ENCODE data around the gene ZDBF2.
"Not testable (repeated sequence)": the region's sequence is repeated elsewhere in the genome, so short reads cannot be mapped to it uniquely, and the experiment has no call there.

The ZDBF2 gene

DNA sequence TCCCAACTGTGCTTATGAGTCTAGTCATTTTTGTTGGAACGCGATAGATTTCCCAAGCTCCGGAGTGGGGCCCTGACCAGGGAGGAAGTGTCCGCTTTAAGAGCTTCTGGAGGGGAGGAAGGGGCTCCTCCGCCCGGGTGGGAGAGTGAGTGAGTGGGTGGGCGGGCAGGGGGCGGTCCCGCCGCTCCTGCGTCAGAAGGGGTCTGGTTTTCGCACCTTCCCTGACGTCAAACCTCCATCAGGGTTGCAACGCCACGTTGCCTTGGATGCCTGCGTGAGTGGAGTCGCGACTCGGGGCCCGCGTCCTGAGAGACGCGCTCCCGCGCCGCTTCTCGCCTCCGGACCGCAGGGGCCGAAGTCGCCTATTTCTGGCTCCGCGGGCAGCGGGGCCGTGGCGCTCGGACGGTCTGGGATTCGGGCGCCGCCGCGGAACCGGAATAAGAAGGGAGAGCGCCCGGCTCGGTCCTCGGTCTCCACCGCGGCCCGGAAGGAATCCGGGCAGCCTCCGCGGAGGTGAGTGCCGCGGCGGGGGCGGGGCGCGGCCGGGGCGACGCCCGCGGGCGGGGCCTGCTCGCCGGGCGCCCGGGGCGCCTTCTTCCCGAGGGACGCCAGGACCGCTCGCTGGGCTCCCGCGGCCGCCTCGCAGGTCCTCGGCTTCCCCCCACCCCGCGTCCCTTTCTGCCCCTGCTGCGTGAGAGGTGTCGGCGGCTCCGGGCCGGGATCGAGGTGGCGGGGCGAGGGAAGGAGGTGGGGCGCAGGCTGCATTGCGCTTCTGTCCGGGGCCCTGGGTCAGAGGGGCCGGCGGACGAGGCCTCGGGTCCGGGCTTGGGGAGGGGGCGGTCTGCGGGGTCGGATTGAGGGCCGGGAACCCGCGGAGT lies at the start of gene ZDBF2:
Gene ZDBF2 (plus strand): TSS at position 230 of the 878 bp plus-strand sequence. CDS start 7,187 bp downstream, outside the sequence.
- peak in 1 of 2 experiments; percentile 14 for DNase-seq

DNA sequence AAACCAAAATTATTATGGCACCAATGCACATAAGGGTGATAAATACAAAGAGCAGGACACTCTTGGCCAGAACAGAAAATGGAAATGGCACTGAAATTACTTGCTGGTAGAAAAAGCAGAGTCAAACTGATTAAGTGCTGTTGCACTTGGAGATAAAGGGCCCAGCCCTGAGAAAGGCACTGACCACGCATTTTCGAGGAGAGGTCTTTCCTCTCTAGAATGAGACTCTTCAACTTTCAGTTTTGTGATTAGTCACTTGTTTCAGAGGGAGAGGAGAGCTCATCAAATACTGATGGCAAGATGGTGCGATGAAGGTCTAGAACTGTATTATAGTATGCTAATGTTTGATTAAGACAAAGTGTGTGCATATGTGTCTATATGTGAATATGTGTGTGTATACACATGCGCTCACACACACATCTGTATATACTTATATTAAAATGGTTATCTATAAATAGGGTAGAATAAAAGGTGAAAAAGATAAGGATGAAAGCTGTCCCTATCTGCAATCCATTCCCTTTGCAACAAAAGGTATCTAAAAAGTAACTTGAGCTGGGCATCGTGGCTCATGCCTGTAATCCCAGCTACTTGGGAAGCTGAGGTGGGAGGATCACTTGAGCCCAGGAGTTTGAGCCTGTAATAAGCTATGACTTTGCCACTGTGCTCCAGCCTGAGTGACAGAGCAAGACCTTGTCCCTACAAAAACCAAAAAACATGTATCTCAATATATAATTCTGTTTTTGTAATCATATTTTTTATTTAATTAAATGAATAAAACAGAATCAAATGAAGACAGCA lies 48.8 kb upstream of the ZDBF2 start:
- no peak for DNase-seq

DNA sequence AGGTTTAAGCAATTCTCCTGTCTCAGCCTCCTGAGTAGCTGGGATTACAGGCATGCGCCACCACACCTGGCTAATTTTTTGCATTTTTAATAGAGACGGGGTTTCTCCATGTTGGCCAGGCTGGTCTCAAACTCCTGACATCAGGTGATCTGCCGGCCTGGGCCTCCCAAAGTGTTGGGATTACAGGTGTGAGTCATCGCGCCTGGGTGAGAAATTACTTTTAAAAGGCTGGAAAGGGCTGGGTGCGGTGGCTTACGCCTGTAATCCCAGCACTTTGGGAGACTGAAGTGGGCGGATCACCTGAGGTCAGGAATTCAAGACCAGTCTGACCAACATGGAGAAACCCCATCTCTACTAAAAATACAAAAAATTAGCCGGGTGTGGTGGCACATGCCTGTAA lies 45.8 kb upstream of the ZDBF2 start:
- not testable (repeated sequence) for DNase-seq

DNA sequence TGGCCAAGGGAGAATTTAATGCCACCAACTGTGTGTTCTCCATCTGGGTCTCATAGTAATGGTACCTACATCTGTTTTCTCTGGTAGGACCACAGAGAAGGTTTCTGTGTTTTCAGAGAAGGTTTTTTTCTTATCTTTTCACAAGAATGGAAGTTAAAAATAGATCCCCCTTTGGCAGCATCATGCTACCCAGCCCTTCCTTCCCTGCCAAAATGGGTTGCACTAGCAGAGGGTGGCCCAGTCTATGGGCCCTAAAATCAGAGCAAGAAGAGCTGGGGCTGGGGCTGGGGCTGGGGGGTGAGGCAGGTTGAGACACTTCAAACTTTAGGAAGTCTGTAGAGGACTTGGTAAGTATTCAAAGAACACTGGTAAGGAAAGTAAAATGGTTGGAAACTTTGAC lies 44.8 kb upstream of the ZDBF2 start:
- DNase-seq, result no peak

DNA sequence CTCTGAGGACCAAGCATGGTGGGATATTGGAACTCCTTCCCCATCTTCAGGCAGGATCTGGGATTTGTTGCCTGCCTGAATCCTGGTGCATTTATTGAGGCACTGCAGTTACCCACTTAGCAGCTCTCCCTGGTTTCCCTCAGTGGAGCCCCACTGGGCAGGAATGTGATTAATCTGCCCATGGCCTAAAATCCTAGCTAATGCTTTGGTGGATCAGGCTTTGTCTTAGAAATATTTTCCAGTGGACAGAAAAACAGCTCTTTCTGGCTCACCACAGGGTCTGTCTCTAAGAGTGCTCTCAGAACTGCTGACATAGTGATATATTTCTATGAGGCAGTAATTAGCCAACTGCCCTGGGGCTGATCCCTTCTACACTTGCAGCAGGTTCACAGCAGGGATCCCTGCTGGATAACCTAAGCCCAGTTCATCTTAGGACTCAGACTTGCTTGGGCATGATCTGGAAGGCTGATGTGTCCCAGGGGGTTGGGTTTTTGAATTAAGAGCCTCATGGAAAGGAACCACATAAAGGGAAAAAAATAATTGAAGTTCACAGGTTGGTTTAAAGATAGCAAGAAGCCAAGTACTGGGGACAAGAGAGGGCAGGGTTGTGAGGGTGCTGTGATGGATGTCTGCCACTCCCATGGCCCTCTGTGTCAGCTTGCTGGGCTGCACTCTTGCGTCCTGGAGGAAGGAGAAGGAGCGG lies 44.3 kb upstream of the ZDBF2 start:
- no peak for DNase-seq

DNA sequence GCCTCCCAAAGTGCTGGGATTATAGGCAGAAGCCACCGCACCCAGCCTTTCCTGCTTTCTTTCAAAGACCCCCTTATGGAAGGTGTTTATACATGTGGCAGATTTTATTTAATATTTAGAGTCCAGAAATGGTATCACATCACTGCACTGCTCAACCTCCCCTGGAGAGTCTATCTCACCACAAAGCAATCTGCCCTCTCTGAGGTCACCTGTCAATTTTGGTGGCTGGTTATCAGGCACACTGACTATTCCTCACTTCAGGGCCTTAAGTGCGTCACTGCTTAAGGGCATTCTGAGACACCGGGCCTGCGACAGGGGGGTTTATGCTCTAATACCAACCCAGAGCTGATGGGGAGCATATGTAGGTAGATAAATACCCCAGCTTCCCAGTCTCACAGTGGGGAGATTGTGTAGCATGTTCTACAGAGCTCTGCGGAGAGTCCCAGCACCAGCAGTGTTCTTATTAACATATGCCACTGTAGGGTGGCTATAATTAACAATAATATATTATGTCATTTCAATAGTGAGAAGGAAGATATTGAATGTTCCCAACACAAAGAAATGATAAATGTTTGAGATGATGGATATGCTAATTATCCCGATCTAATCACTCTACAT lies 42.7 kb upstream of the ZDBF2 start:
- DNase-seq, result no peak

DNA sequence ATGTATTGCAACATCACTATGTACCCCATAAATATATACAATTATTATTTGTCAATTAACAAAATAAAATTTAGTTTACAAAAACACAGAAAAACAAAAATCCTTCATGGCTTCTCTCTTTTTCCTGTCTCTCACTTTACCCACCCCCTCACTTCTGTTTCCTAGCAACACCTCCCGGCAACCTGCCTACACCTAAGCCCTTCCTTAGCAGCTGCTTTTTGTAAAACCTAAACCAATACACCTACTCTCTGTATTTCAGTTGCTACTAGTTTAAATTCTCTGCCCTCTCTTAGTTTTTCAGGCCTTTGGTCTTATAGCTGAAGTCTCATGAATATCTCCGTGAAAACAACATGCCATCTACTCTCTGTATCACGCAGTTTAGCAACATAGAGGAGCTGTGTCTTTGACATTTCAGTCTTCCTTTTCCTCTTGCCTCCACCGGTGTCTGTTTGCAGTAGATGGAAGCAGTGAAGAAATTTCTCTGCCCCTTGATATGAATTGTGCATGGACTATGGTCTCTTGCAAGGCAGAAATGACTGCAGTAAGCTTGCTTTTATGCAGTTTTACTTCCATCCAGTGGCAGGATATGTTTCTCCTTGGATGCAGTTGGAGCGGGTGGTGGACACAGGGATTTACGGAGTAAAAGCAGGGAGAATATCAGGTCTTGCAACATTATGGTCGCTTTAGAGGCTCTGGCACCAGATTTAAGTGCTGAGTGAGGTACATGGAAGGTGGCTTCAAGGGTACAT lies 42.0 kb upstream of the ZDBF2 start:
- no peak for DNase-seq

DNA sequence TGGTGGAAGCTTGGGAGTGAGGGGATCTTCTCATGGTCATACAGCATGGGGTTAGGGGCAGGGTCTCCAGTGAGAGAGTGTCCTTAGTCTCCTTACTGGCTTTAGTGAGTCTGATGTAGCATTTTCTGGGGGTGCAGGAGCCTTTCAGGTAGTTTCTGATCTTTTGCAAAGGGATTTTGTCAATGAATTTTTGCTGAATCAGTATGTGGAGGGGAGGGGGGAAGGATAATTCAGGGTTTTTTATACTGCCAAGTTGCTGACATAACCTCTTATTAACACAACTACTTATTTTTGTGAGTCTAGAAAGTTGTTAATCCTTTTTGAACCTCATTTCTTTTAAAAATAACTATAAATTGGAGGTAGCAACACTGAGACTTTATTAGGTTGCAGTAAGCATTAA lies 35.3 kb upstream of the ZDBF2 start:
- no peak for DNase-seq

DNA sequence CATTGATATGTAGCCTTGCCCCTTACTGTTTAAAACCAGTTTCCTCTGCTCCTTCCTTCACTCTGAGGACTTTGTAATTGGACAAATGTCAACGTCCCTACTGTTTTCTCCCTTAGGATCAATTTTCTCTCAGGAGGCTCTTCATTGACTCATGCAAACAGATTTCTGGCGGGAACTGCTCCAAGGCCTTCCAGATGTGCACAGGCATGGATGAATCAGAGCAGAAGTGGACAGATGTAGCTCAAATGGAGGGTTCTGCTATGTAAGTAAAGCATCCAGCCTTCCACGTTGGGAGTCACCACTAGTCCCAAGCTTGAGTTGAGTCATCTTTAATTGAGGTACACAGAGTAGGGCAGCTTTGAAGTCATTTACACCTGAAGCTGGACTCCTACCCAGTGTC lies 34.1 kb upstream of the ZDBF2 start:
- DNase-seq, result no peak

DNA sequence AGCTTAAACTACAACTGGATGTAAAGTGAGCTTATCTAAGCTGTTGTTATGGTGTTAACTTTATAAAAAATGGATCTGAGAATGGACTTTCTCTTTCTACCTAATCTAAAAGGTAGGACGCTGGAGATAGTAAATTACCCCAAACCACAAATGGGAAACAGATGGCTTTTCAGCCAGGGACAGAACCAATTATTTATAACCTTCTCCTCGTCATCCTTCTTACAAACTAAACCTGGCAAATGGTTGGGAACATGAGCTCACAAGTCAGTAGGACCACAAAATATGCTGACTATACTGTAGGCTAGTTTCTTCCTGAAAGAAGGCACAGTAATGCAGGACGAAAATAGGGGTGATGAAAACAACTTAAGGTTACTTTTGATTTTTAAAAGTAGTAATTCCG lies 32.7 kb upstream of the ZDBF2 start:
- DNase-seq, result no peak

DNA sequence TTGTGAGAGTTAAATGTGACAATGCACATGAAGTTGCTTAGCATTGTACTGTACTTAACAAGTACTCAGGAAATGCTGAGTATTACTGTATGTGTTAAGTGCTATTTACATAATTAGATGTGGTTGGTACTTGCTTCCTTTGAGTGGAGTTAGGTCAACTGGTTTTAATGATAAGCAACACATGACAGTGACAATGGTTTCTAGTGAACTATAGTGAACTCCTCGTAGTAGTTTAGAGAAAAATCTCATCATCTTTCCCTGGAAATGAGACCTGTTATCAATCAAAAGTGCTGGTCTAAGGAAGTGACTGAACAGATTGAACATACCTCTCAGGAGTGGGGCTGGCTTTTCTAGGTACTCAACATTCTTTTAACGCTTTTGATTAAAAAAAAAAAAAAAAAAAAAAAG lies 29.2 kb upstream of the ZDBF2 start:
- no peak for DNase-seq

DNA sequence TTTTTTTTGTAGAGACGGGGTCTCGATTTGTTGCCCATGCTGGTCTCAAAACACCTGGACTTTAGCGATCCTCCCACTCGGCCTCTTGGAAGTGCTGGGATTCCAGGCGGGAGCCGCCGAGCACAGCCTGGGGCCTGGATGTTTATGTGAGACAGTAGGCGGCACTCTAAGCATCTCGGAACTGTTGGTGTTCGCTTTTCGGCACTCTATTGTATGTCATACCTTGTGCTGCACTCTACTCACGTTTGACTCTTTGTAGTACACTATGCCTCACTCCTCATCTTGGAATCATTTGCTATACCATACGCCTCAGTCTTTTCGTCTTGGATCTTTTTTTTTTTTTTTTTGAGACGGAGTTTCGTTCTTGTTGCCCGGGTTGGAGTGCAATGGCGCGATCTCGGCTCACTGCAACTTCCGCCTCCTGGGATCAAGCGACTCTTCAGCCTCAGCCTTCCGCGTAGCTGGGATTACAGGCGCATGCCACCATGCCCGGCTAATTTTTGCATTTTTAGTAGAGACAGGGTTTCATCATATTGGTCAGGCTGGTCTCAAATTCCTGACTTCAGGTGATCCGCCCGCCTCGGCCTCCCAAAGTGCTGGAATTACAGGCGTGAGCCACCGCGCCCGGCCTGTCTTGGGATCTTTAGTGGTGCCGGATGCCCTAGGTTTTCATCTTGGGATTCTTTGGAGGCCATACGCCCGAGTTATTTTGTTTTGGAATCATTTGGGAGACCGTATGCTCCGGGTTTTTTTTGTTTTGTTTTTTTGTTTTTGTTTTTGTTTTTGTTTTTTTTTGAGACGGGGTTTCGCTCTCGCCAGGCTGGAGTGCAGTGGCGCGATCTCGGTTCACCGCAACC lies 24.2 kb upstream of the ZDBF2 start:
- no peak for DNase-seq

DNA sequence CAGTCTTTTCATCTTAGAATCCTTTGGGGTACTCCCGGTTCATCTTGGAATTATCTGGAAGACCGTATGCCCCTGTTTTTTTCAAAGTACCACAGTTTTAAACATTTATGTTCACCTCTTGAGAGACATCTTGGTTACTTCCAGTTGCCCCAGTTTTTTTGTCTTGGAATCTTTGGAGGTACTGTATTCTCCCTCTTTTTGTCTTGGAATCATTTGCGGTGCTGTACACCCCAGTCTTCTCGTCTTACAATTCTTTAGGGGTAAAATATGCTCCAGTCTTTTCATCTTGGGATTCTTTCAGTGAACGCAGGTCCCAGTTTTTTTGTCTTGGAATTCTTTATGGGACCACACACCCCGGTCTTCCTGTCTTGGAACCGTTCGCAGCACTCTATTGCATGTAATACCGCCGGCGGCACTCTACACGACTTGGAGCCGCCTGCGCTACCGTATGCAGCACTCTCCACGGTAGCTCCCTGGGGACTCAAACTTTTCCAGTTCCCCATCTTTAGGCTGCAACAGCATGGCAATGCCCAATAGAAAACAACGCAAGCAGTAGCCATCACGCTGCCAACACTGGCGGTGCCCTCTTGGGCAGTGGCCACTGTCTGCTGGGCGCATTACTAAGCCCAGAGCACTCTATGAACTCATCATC lies 21.2 kb upstream of the ZDBF2 start:
- no peak for DNase-seq

DNA sequence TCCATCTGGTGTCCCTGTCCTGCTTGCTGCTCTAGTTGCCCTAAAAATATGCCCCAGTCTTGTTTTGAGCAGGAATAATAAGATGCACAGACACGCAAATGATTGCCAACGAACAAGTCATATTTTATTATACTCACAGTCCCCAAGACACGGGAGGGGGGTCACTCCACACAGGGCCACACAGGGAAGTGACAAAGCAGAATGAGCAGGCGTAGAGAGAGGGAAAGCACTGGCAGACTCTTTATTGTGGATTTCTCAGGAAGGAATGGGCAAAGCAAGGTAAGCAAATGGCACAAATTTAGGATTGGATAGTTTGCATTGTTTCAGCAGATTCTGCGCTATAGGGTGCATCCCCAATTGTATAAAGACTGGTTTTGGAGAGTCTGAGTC lies 20.7 kb upstream of the ZDBF2 start:
- DNase-seq, result no peak

DNA sequence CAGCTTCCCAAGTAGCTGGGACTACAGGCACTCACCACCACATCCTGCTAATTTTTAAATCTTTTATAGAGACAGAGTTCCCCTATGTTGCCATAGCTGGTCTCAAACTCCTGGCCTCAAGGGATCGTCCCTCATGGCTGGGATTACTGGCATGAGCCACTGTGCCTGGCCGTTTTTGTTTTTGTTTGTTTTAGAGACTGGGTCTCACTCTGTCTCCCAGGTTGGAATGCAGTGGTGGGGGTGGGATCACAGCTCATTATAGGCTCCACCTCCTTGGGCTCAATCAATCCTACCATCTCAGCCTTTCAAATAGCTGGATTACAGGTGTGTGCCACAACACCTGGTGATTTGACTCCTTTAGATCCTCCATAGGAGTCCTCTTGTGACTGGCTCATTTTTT lies 19.5 kb upstream of the ZDBF2 start:
- DNase-seq, result no peak

DNA sequence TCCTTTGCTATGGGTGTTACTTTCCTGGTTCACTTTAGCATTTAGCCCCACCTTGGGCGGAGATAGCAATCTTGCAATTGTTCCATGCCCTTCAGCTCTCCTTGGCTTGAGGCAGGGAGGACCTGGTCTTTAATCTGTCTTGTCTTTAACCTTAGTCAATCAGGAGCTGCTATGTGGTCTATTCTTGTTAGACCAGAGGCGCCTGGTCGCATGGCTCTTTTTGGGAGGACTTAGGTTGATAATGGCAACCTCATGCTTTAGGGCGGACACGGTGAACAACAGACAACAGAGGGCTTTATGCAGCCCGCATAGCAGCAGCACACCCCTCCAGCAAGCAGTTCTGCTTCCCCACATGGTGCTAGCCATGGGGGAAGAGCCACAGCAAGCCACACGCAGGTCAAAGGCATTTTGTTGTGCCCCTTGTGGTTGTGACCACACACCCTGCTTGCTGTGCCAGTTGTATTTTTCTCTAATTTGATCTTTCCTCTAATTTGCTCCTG lies 17.7 kb upstream of the ZDBF2 start:
- DNase-seq, result no peak

DNA sequence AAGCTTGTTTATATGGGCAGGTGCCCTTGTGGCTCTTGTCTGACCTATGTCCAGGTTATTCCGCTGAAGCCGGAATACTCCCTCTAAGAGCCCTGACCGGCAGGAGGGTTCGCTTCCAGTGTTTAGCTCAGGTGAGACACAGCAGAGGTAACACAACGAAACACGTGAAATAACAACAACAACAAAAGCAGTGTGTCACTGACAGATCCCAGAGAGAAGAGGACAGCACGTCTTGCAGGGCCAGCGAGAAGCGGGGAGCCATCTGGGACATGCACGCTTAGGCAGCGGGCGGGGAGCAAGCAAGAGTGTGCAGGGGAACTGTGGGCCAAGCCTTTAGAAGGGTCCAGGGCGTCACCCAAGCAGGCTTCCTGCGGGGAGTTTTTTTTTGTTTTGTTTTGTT lies 17.1 kb upstream of the ZDBF2 start:
- DNase-seq, result no peak

DNA sequence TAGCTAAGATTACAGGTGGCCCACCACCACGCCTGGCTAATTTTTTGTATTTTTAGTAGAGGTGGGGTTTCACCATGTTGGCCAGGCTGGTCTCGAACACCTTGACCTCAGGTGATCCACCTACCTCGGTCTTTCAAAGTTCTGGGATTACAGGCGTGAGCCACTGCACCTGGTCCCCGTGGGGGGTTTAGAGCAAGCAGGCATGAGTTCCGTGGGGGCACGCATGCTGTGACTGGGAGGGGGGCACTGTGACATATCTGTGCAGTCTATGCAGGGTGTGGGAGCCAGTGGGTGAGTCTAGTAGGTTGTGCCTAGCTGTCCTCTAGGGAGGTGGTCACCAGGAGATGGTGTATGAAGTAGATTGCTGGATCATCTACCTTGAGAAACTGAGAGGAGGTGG lies 16.6 kb upstream of the ZDBF2 start:
- DNase-seq, result no peak

DNA sequence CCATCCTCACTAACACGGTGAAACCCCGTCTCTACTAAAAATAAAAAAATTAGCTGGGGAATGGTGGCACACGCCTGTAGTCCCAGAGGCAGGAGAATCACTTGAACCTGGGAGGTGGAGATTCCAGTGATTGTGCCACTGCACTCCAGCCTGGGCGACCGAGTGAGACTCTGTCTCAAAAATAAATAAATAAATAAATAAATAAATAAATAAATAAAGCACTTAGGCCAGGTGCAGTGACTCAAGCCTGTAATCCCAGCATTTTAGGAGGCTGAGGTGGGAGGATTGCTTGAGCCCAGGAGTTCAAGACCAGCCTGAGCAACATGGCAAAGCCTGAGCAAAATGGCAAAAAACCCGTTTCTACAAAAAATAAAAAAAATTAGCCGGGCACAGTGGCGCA lies 15.8 kb upstream of the ZDBF2 start:
- not testable (repeated sequence) for DNase-seq

DNA sequence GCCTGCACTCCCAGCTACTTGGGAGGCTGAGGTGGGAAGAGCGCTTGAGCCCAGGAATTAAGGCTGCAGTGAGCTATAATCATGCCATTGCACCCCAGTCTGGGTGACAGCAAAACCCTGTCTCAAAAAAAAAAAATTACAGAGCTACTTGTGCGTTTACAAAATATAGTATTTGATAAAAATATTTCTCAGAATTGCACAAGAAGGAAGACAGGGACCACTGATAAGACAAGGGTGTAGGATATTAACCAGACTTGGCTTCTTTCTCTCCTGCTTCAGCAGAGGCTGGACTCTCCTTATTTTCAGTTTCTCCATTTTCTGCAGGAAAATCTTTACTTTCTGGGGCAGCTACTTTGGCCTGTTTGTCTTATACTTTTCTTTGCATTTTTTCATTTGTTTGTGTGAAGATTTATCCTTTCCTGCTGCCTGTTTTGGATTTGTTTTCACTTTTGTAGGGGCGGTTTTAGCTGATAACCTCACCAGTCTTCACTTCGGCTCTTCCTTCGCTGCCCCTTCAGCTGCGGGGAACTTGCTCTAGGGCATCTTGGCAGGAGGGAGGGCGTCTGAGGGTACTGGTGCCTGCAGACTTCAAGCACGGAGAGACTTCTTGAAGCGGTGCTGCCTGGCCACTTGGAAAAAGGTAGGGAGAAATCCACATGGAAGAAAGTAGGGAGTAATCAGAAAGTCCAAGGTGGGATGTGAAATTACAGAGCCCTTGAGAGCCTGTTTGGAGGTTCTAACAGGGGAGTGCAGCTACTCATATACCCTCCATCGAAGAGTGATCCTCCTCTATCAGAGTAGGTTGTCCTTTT lies 14.9 kb upstream of the ZDBF2 start:
- DNase-seq, result no peak

Data from cerebellar nuclear complex (tissue), 1 donor.